BLaER1 treated with 17β-estradiol and CSF1 and Interleukin-3, amounts not matched to agents 10 nM and 100 nM (cell line): ENCODE data around the gene PPP2R3C.
"Not testable (repeated sequence)": the region's sequence is repeated elsewhere in the genome, so short reads cannot be mapped to it uniquely, and the experiment has no call there.

ENCODE experiments used
- H3K27ac ChIP-seq, 11 experiments: shearing (Covaris generic); formaldehyde crosslinking; 2 replicates each; pipeline ENCODE4 v1.8.1; 2022
- H3K27me3 ChIP-seq, 11 experiments: shearing (Covaris generic); formaldehyde crosslinking; 2 replicates each; pipeline ENCODE4 v1.8.1; 2022
- H3K36me3 ChIP-seq, 11 experiments: shearing (Covaris generic); formaldehyde crosslinking; 2 replicates each; pipeline ENCODE4 v1.8.1; 2022
- H3K4me1 ChIP-seq, 10 experiments: shearing (Covaris generic); formaldehyde crosslinking; 2 replicates each; pipeline ENCODE4 v1.8.1; 2022
- H3K4me2 ChIP-seq, 11 experiments: shearing (Covaris generic); formaldehyde crosslinking; 2 replicates each; pipeline ENCODE4 v1.8.1; 2022
- H3K4me3 ChIP-seq, 10 experiments: shearing (Covaris generic); formaldehyde crosslinking; 2 replicates each; pipeline ENCODE4 v1.8.1; 2022
- H3K9ac ChIP-seq, 11 experiments: shearing (Covaris generic); formaldehyde crosslinking; 2 replicates each; pipeline ENCODE4 v1.8.1; 2022
- H3K9me3 ChIP-seq, 11 experiments: shearing (Covaris generic); formaldehyde crosslinking; replicated peaks in 1 of 11; 2 replicates each; pipeline ENCODE4 v1.8.1; 2022
- H4K20me1 ChIP-seq, 11 experiments: shearing (Covaris generic); formaldehyde crosslinking; 2 replicates each; pipeline ENCODE4 v1.8.1; 2022
- Cebpa-rat ChIP-seq, 11 experiments: shearing (Covaris generic); IDR thresholded peaks; 2 replicates each; pipeline ENCODE4 v1.8.1; 2022

The PPP2R3C gene

GRCh38 chr14:35117112-35117511 lies 4.7 kb downstream of the PPP2R3C start:
- Histone ChIP-seq H3K9ac (0 out of 22 replicates have a peak overlapping the region, but pooled peaks of 1 of the 11 experiments have one; percentile 11), H4K20me1 (peaks cover 0 to 26% (median 10%) of the 10 kb centered on the region in 11 experiments; a peak in 8 of 22 replicates), H3K9me3 (peaks cover 17 to 33% (median 26%) of the 10 kb centered on the region in 11 experiments), H3K4me3 (no peak overlapping the region), H3K27me3 (no peaks in the 10 kb centered on the region), H3K4me1 (peaks cover 13 to 45% (median 25%) of the 10 kb centered on the region in 10 experiments), H3K36me3 (peaks cover 56 to 86% (median 75%) of the 10 kb centered on the region in 11 experiments), H3K27ac (no peak overlapping the region), H3K4me2 (no peak overlapping the region; a peak in 1 of 22 replicates)
- TF ChIP-seq Cebpa-rat (IDR thresholded peaks at IDR 0.05), result no peak

- Histone ChIP-seq H3K27me3 (no peaks in the 10 kb centered on the region), H3K36me3 (peaks cover 65 to 94% (median 83%) of the 10 kb centered on the region in 11 experiments), H3K9ac (no peak overlapping the region), H3K4me2 (no peak overlapping the region), H4K20me1 (peaks cover 0 to 26% (median 10%) of the 10 kb centered on the region in 11 experiments; a peak in 9 of 22 replicates), H3K27ac (no peak overlapping the region), H3K4me3 (no peak overlapping the region), H3K4me1 (peaks cover 13 to 45% (median 25%) of the 10 kb centered on the region in 10 experiments), H3K9me3 (peaks cover 24 to 42% (median 35%) of the 10 kb centered on the region in 11 experiments)
- no peak for TF ChIP-seq Cebpa-rat (IDR thresholded peaks at IDR 0.05)
Measured at GRCh38 chr14:35116242-35116641, 5.5 kb downstream of the PPP2R3C start.

- Histone ChIP-seq H3K4me2 (no peak overlapping the region), H3K4me3 (no peak overlapping the region), H3K27me3 (no peaks in the 10 kb centered on the region), H3K9ac (no peak overlapping the region), H3K27ac (no peak overlapping the region), H4K20me1 (peaks cover 0 to 26% (median 10%) of the 10 kb centered on the region in 11 experiments; a peak in 9 of 22 replicates), H3K4me1 (peaks cover 0 to 24% (median 5%) of the 10 kb centered on the region in 10 experiments; a peak in 7 of 20 replicates), H3K9me3 (peaks cover 24 to 43% (median 35%) of the 10 kb centered on the region in 11 experiments), H3K36me3 (peaks cover 79 to 100% (median 88%) of the 10 kb centered on the region in 11 experiments)
- TF ChIP-seq Cebpa-rat (IDR thresholded peaks at IDR 0.05), result no peak
Measured at GRCh38 chr14:35114036-35114435, 7.8 kb downstream of the PPP2R3C start.

- H3K4me3 ChIP-seq, result no peak overlapping the region
- peaks cover 0 to 22% (median 10%) of the 10 kb centered on the region in 11 experiments; a peak in 9 of 22 replicates for H4K20me1 ChIP-seq
- no peaks in the 10 kb centered on the region for H3K27me3 ChIP-seq
- TF ChIP-seq Cebpa-rat (IDR thresholded peaks at IDR 0.05), result no peak
- H3K27ac ChIP-seq, result no peak overlapping the region
- no peak overlapping the region for H3K4me2 ChIP-seq
- H3K9me3 ChIP-seq, result peaks cover 24 to 43% (median 35%) of the 10 kb centered on the region in 11 experiments
- H3K36me3 ChIP-seq, result peaks cover 81 to 100% (median 90%) of the 10 kb centered on the region in 11 experiments
- peaks cover 0 to 18% (median 0%) of the 10 kb centered on the region in 10 experiments; a peak in 4 of 20 replicates for H3K4me1 ChIP-seq
- no peak overlapping the region for H3K9ac ChIP-seq
Measured at GRCh38 chr14:35113308-35113950, 8.4 kb downstream of the PPP2R3C start.

GRCh38 chr14:35112641-35113040 lies 9.1 kb downstream of the PPP2R3C start:
- no peak overlapping the region for H3K27ac ChIP-seq
- peaks cover 0 to 16% (median 10%) of the 10 kb centered on the region in 11 experiments; a peak in 9 of 22 replicates for H4K20me1 ChIP-seq
- TF ChIP-seq Cebpa-rat (IDR thresholded peaks at IDR 0.05), result no peak
- H3K4me3 ChIP-seq, result peak overlapping the region in 1 of 10 experiments; percentile 16; a peak in 2 of 20 replicates
- H3K36me3 ChIP-seq, result peaks cover 88 to 100% (median 96%) of the 10 kb centered on the region in 11 experiments
- no peaks in the 10 kb centered on the region for H3K27me3 ChIP-seq
- H3K4me1 ChIP-seq, result peaks cover 0 to 10% (median 0%) of the 10 kb centered on the region in 10 experiments; a peak in 1 of 20 replicates
- H3K9me3 ChIP-seq, result peaks cover 24 to 43% (median 35%) of the 10 kb centered on the region in 11 experiments
- no peak overlapping the region for H3K4me2 ChIP-seq
- no peak overlapping the region for H3K9ac ChIP-seq

GRCh38 chr14:35107866-35108265 lies 13.9 kb downstream of the PPP2R3C start:
- peaks cover 14 to 17% (median 17%) of the 10 kb centered on the region in 11 experiments for H3K9me3 ChIP-seq
- no peak overlapping the region for H3K4me2 ChIP-seq
- no peak overlapping the region for H3K9ac ChIP-seq
- no peaks in the 10 kb centered on the region for H3K4me1 ChIP-seq
- no peak overlapping the region for H3K27ac ChIP-seq
- H3K36me3 ChIP-seq, result peaks cover 94 to 100% (median 99%) of the 10 kb centered on the region in 11 experiments
- H4K20me1 ChIP-seq, result no peaks in the 10 kb centered on the region; a peak in 2 of 22 replicates
- no peak for TF ChIP-seq Cebpa-rat (IDR thresholded peaks at IDR 0.05)
- no peaks in the 10 kb centered on the region for H3K27me3 ChIP-seq
- H3K4me3 ChIP-seq, result no peak overlapping the region

- H4K20me1 ChIP-seq, H3K4me1 ChIP-seq, H3K27me3 ChIP-seq, H3K4me3 ChIP-seq, H3K9ac ChIP-seq, H3K4me2 ChIP-seq, H3K27ac ChIP-seq: not testable (repeated sequence)
- H3K36me3 ChIP-seq, result peaks cover 91 to 99% (median 95%) of the 10 kb centered on the region in 11 experiments
- H3K9me3 ChIP-seq, result peaks cover 0 to 12% (median 3%) of the 10 kb centered on the region in 11 experiments; a peak in 2 of 22 replicates
Measured at GRCh38 chr14:35094645-35095044, 27.1 kb downstream of the PPP2R3C start.

GRCh38 chr14:35088514-35088913 lies 33.3 kb downstream of the PPP2R3C start:
- Histone ChIP-seq H3K36me3 (peaks cover 96 to 100% (median 100%) of the 10 kb centered on the region in 11 experiments), H4K20me1 (no peaks in the 10 kb centered on the region)
- TF ChIP-seq Cebpa-rat (IDR thresholded peaks at IDR 0.05), result no peak

GRCh38 chr14:35085441-35085840 lies 36.3 kb downstream of the PPP2R3C start:
- peaks cover 82 to 100% (median 91%) of the 10 kb centered on the region in 11 experiments for H3K36me3 ChIP-seq
- H3K4me2 ChIP-seq, result no peak overlapping the region
- no peaks in the 10 kb centered on the region for H3K4me1 ChIP-seq
- no peak overlapping the region for H3K9ac ChIP-seq
- no peak overlapping the region for H3K27ac ChIP-seq
- no peak for TF ChIP-seq Cebpa-rat (IDR thresholded peaks at IDR 0.05)
- no peaks in the 10 kb centered on the region for H3K27me3 ChIP-seq
- no peaks in the 10 kb centered on the region for H4K20me1 ChIP-seq
- no peaks in the 10 kb centered on the region for H3K9me3 ChIP-seq
- no peak overlapping the region for H3K4me3 ChIP-seq

More at GRCh38 chr14:35088514-35088913, 33.3 kb downstream of the PPP2R3C start:
- Histone ChIP-seq H3K27me3 (no peaks in the 10 kb centered on the region), H3K9me3 (peaks cover 0 to 12% (median 3%) of the 10 kb centered on the region in 11 experiments; a peak in 2 of 22 replicates), H3K9ac (no peak overlapping the region), H3K4me2 (no peak overlapping the region), H3K4me3 (no peak overlapping the region), H3K27ac (no peak overlapping the region), H3K4me1 (no peaks in the 10 kb centered on the region)
